SK-MEL-5 (cell line): ENCODE results near the gene PLXNA2. TPM values are rescaled to one million over a fixed set of nuclear protein-coding genes. Genes with fewer than 3 reads are reported as not detected.

Source experiments
- DNase-seq: peaks from one replicate; pipeline ENCODE4 v3.0.0-alpha.2; 2016; ENCODE audit warnings: low read depth, low spot score
- in situ Hi-C: cut with HindIII; loops from 2 replicates; pipeline ENCODE4 v1.10.0; 2016; ENCODE audit warnings: low sequenced_read_pairs, high pct_unique_total_duplicates, low pct_unique_long_range_greater_than_20kb
- total RNA-seq: library from RNA; depleted of rRNA; stranded (reverse); fragments of >200 nt; shearing (Covaris generic); gene quantifications from 2 replicates; pipeline ENCODE4 v1.2.3, GENCODE V29; 2014

The PLXNA2 gene
- total RNA-seq, 1 experiment from 2014 or later: 0.34 TPM

DNA sequence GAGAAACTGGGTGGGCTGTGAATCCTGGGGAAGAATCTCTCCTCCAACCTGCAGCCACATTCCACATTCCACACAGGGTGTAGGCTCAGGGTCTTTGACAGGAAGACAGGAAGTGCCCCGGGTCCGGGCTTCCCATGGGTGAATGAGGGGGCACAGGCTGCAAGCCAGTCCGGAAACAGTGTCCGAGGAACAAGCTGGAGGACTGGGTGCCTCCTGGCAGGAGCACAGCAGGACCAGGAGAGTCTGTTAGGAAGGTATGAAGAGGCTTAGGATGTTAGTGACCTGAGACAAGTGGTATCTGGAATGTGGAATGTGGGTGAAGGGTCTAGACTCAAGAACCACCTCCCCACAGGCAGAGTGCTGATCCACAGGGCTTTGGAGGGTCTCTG lies 212.3 kb downstream of the PLXNA2 start:
- in situ Hi-C loops: no loop called here
- DNase-seq: no peak

DNA sequence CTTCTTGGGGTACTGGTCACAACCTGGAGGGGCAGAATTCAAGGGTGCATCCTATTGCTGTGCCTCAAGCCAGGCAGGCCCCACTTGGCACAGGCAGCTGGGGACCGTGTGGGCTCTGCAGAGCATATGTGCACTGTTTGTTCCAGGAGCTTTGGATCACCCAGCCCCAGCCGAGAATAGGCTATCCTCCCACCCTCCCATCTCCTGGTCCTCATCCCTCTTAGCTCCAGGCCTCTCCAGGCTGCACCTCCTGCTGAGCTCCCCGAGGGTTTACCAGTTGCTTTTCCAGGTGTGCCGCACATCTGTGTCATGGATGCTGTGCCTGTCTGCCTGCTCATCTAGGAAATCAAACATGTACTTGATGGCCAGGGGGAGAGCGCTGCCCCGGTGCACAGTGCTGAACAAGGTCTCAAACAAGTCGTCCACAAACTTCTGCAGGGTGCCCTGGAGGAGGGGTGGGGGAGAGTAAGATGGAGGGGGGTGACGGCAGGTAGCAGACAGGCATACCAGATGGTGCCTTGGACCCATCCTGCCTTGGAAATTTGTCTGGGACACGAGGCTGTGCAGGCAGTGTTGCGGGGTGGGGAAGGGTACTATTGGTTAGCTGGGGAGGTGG lies 212.8 kb downstream of the PLXNA2 start:
- DNase-seq: no peak
- in situ Hi-C loops: no loop called here

DNA sequence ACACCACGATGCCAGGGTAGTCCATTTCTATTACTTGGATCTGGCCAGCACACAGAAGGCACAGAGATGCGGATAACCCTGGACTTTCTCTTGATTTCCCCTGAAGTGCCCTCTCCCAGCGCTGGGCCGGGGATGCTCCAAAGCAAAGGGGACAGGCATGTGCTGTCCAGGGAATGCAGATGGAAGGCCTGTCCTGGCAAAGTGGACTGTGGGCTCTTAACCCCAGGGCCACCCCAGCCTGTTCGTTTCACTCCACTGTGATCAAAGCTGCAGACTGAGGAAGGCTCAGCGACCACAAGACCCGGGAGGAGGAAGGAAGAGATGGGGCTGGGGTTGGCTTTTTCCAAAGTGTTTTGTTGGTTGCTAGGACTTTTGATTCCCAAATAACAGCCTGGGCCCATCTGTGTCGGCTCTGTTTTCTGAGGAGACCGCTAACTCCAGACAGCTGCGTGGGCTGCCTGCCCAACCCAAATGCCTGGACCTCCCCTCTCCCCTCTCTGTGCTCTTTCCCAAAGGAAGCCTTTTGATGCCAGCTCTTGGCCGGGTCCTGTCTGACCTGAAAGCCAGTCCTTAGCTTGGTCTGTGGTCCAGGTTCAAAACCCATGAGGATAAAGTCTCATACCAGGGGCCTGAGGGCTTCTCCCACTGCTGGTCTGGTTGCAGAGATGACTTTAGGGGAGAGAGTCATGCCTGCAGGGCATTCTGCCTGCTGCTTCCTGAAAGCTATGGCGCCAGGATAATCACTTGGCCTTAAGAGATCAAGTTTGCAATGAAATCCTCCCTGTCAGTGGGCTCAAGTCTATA lies 213.7 kb downstream of the PLXNA2 start:
- no peak for DNase-seq
- in situ Hi-C loops: no loop called here

DNA sequence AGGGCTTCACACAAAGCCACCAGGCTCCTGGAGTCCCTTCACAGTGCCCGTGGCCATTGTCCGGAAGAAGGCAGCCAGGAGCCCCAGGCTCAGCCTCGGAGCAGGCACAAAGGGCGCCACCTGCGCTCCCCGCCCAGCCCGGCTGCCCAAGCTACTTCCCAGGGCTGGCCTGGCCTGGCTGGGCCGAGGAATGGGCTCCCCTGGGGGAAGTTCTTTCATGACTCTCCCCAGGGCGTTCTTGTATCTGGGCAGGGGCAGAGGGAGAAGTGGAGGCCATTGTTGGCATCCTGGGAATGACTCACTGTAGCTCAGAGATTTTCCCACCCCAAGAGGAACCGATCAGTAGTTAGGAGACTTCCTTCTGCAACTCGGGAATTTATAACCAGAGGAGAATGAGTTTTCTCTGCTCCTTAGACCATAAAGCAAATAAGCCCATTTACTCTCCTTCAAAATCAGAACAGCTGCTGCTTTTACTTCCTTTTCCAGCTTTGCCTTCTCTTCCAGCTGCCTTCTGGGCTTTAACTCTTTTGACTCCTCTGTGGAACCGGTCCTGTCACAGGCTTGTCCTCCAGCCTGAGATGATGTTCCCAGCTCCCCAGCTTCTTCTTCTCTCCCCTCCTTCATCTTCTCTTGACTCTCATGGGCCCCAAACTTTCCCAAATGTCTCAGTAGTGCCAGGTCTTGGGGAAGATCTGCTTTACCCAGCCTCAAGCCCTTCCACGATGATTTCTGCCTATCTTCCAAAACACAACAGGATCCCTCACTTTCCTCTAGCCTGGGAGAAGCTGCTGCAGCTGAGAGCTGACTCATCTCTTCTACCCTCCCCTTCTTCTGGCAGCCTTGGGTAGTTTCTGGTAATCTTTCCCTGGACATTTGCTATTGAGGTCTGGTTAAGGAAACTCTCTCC lies 214.6 kb downstream of the PLXNA2 start:
- in situ Hi-C loops: no loop called here
- DNase-seq: peak; percentile 18

DNA sequence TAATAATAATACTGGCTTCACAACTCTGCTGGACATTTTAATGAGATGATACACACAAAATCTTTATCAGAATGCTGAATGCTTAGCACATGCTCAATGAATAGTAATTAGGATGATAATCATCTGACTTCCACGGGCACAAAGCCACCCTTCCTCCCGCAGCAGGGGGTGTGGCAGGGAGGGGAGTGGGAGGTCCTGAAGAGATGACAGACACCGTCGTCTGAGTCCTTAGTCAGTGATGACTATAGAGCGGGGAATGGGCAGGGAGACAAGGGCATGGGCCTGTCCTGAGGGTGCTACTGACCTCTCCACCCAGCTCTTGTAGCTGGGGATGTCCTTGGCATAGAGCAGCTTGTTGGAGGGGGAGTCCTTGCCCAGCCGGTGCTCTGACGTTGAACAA lies 215.7 kb downstream of the PLXNA2 start:
- in situ Hi-C loops: no loop called here
- DNase-seq: no peak

DNA sequence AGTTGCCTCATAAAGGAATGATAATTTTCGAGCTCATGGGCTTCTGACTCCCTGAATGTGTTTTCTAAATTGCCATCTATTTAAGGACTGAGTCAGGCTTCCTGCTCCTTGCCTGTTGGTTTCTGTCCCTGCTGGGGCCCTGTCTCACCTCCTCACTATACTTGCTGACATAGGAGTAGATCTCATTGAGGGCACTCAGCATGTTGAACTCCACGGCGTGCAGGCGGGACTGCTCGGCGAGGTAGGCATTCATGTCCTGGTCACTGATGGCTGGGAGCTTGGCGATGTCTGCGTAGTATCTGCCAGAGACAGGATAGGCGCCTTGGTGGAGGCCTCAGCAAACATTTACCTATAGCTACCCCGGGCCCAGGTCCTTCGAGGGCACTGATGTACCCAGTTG lies 216.3 kb downstream of the PLXNA2 start:
- in situ Hi-C loops: no loop called here
- DNase-seq: no peak

DNA sequence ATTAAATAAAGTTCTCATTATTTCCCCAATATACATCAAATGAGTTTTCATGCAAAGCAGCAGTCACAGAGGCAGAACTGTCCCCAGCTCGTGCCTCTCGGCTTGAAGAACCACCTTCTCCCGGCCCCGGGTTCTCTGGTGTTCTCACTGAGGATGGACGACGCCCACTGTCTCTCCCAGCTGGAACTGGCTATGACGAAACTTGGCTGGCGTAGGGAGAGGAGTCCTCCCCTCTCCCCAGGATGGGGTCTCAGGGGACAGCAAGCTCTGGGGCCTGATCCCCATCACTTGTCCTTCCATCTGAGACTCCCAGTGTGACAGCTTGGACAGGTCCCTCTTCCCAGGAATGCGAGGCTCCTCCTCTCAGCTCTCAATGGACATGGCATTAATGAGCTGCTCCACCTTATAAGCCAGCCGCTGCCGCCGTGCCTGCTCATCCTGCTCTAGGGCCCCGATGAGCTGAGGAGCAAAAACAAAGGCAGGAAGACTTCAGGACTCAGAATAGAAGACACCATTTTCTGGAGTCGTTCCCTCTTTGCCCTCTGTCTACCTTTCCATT lies 217.2 kb downstream of the PLXNA2 start:
- no peak for DNase-seq
- in situ Hi-C loops: no loop called here

DNA sequence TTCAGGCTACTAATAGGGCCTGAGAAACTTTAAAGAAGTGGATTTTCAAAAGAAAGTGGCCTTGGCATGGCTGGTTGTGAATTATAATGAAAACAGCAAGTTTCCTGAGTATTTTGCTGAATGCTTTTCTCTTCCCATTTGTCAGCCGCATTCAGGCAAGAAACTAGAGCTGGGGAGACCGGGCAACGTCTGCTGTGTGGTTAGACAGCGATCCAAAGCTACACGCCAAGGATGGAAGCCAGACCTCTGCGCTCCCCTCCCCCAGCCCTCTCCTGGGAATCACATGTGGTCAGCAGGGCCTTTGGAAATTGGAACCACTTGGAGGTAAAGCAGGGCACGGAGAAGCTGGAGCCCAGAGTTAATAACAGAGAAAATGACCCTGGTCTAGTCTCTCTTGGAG lies 219.2 kb downstream of the PLXNA2 start:
- DNase-seq: no peak
- in situ Hi-C loops: no loop called here

DNA sequence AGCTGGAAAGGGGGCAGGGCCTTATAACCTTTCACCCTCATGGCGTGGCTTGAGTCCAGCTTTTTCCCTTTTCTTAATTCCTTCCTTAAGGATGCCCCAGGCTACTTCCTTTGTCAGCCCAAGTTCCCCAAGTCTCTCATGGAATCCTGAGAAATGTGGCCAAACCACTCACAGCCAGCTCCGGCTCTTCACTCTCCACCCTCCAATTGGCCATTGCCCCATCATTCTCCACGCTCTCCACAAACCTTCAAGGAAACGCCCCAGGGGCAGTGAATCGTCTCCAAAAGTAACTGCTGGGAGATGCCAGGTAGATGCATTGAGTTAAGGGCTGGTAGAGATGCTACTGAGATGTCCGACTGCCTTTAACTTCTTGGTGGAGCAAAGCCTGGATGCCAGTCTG lies 219.8 kb downstream of the PLXNA2 start:
- DNase-seq: no peak
- in situ Hi-C loops: loop anchor here (25.0 kb wide), 1 partner anchor 213 kb away; the partner anchor contains the start of gene PLXNA2

DNA sequence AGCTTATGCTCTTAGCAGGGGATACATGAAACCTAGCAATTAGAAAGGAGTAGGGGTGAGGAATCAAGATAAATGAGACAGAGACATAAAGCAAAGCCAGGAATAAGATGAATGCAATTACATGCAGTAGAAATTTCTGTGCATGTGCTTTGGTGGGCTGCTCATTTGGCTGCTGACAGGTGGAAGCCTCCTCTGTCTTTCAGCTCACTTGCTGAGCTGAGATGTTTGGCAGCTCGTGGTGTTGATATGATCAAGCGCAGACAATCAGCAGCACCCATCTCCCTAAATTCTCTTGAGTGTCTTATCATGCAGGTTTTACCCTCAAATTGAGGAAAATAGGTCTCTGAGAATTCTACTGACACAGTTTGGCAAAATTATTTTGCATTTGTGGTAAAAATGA lies 224.9 kb downstream of the PLXNA2 start:
- in situ Hi-C loops: loop anchor here (25.0 kb wide), 1 partner anchor 218 kb away; the partner anchor contains the start of gene PLXNA2

DNA sequence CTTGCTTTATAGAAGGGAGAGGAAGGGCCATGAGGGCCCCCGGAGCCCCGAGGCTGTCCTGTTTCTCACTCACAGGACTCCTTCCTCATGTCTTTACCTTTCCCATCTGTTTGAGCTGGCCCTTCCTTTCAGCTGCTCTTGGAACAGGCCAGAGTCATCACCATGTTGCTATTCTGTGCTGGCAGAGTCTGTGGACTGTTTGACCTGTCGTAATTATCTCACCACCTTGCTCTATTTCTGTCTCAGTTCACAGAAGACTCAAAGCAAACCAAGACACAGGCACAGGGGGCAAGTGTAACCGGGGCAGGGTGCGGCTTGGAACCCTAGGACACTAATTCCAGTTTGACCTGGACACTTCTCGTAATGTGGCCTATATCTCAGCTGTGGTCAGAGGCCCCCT lies 228.9 kb downstream of the PLXNA2 start:
- in situ Hi-C loops: loop anchor here (25.0 kb wide), 1 partner anchor 222 kb away; the partner anchor contains the start of gene PLXNA2
- DNase-seq: no peak

More for the DNA sequence above, 224.9 kb downstream of the PLXNA2 start:
- DNase-seq: no peak

DNA sequence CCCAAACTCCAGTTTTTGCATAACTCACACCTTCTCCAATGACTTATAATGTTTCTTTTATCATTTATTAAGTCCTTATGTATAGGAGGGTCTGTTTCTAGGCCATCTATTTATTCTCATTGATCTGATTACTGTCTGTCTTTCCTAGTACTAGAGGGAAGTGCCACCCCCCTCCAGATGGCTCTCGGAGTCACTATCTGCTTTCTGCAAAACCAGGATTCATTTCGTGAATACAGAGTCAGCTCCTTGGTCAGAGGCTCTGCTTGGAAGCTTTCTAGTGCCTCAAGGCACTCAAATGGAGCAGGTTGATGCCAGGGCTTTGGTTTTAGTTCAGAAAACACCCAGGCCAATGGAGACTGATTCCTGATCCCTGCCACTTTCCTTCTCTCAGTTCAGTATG lies 231.0 kb downstream of the PLXNA2 start:
- in situ Hi-C loops: loop anchor here (25.0 kb wide), 1 partner anchor 224 kb away; the partner anchor contains the start of gene PLXNA2

DNA sequence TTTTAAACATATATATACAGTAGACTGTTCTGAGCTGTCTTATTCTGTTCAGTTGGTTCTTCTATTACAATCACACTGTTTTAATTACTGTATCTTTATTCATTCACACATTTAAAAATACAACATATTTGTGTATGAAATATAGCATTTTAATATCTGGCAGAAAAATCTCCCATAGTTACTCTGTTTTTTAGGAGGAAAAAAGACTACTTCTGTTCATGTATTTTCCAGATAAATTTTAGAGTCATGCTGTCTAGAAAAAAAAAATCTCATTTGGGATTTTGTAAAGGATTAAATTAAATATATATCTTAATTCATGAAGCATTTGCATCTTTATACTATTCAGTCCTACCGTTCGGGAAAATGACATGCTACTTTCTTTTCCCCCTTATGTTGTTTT lies 231.5 kb downstream of the PLXNA2 start:
- no peak for DNase-seq
- in situ Hi-C loops: loop anchor here (25.0 kb wide), 1 partner anchor 225 kb away; the partner anchor contains the start of gene PLXNA2

More for the DNA sequence above, 231.0 kb downstream of the PLXNA2 start:
- DNase-seq: no peak

DNA sequence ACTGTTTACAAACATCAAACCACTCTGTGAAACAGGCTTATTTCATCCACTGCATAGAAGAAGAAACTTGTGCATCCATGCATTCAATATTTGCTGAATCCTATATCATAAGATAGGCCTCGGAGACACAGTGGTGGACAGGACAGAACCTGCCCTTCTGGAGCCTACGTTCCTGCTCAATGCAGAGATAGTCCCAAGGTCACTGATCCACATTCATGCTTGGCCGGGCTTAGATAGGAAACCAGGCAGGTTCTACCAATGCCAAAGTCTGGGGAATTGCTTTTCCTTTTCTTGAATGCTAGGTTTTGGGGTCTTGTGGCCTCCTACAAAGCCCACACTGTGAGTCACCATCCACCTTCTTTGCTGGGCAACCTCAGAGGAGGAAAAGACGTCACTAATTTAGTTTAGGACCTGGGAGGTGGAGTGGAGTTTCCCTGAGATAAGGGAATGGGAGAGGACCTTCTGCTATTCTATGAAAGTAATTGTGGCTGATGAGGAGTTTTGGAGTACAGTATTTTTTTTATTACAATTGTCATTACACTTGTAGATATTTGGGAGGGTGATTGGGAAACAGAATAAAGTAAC lies 233.6 kb downstream of the PLXNA2 start:
- in situ Hi-C loops: loop anchor here (25.0 kb wide), 1 partner anchor 227 kb away; the partner anchor contains the start of gene PLXNA2
- DNase-seq: no peak

DNA sequence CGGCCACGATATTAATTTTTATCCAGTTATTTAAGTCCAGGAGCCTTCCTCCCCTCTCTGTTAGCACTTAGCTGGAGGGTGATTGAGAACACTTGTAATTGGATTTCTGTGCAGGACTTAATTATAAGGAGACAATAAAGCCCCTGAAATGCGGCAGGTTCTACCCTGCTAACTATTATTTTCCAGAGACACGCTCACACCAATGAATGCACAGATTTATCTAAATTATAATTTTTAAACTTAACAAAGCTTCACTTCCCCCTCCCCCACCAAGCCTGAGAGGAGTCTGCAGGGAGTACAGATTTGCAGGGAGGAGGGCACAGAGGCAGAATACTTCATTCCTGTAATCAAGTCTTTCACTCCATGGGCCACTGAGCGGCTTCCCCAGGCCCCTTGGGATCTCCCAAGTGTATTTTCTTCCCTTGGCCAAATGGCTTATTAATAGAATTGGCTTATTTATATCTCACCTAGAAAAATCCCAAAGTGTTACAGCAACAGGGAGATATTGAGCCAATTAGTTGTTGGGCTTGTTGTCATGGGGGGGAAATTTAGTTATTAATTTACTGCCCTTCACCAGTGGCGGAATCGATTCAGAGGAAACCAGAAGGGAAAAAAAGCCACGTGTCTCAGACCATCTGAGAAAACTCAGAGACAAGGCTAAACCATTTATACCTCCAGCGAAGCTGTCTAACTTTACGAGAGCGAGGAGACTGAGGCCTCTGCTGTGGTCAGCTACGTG lies 234.3 kb downstream of the PLXNA2 start:
- in situ Hi-C loops: loop anchor here (25.0 kb wide), 1 partner anchor 227 kb away; the partner anchor contains the start of gene PLXNA2
- no peak for DNase-seq

DNA sequence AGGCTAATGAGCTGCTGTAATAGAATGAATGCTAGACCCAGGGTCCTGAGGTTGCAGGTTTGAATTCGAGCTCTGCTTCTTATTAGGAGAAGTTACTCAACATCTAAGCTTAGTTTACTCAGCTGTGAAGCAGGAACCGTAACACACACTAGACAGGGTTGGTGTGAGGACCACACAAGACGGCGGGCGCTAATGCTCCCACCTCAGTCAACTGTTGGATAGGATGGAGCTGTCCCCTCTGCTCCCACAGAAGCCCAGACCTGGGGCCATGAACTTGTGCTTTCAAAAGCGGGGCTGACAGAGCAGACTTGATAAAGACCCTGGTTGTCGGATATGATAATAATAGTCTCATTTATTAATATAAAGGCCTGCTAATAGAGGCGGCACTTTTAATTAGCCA lies 234.9 kb downstream of the PLXNA2 start:
- in situ Hi-C loops: loop anchor here (25.0 kb wide), 1 partner anchor 228 kb away; the partner anchor contains the start of gene PLXNA2
- DNase-seq: no peak
